CD4-positive, alpha-beta T cell (primary cell): ENCODE data around the gene AMIGO2. TPM values are rescaled to one million over a fixed set of nuclear protein-coding genes. Genes with fewer than 3 reads are reported as not detected.
A peak's percentile ranks its signal among the peaks of the same experiment; 100 is the strongest.

Source experiments
- ATAC-seq: fragments of 200-7000 bp; cut with Tn5 transposase; one replicate; pipeline ENCODE4 v1.10.0; 2022; ENCODE audit warnings: mild to moderate bottlenecking; ENCODE audit not compliant: poor library complexity
- CTCF ChIA-PET: fragments of 350-600 bp; sonication (Branson Sonifier 250); formaldehyde crosslinking; loops from one replicate; lab custom pipeline; 2021; ENCODE audit warnings: antibody characterized with exemption, inconsistent platforms; lab: Charles Lee
- POLR2A ChIA-PET: fragments of 350-600 bp; sonication (Branson Sonifier 250); formaldehyde crosslinking; loops from one replicate; lab custom pipeline; 2021; ENCODE audit warnings: antibody characterized with exemption, inconsistent platforms; lab: Charles Lee
- DNase-seq, 14 experiments: peaks; one replicate each; pipeline ENCODE4 v3.0.0-alpha.2; 2013 to 2020; ENCODE audit warnings: mixed read lengths in 2 of 14
- H3K27ac ChIP-seq, 2 donors: one replicate each; pipeline versions ENCODE4 v1.5.1 to v1.7.0; 2013; ENCODE audit warnings: low read length in 2 of 2, low read depth in 1 of 2, mild to moderate bottlenecking in 1 of 2
- H3K27me3 ChIP-seq, 2 experiments: 1 replicate in 1 of 2; 2 replicates in 1 of 2; pipeline versions ENCODE4 v1.6.1 to v1.7.0; 2013; ENCODE audit warnings: low read length in 2 of 2, control low read depth in 1 of 2, mild to moderate bottlenecking in 1 of 2, moderate library complexity in 1 of 2; ENCODE audit not compliant: insufficient read depth in 2 of 2, control insufficient read depth in 1 of 2
- H3K36me3 ChIP-seq: one replicate; pipeline ENCODE4 v1.6.1; 2013; ENCODE audit warnings: low read length, control low read depth; ENCODE audit not compliant: insufficient read depth
- H3K4me1 ChIP-seq: one replicate; pipeline ENCODE4 v1.6.1; 2013; ENCODE audit warnings: low read length, control low read depth; ENCODE audit not compliant: insufficient read depth
- H3K4me3 ChIP-seq: one replicate; pipeline ENCODE4 v1.5.1; 2013; ENCODE audit warnings: mild to moderate bottlenecking, low read length, moderate library complexity
- H3K9me3 ChIP-seq, 2 experiments: 1 replicate in 1 of 2; 2 replicates in 1 of 2; pipeline versions ENCODE4 v1.6.1 to v1.7.0; 2013; ENCODE audit warnings: low read length in 2 of 2, mild to moderate bottlenecking in 2 of 2, control low read depth in 1 of 2, moderate library complexity in 1 of 2; ENCODE audit not compliant: control insufficient read depth in 1 of 2, insufficient read depth in 1 of 2
- H3K27ac Mint-ChIP-seq: one replicate; pipeline ENCODE4 v1.8.0; 2020; ENCODE audit warnings: mixed read lengths
- H3K27me3 Mint-ChIP-seq: one replicate; pipeline ENCODE4 v1.8.0; 2021; ENCODE audit warnings: mixed read lengths
- H3K36me3 Mint-ChIP-seq: one replicate; pipeline ENCODE4 v1.8.0; 2021; ENCODE audit warnings: low read depth, mixed read lengths
- H3K4me1 Mint-ChIP-seq: one replicate; pipeline ENCODE4 v1.8.0; 2021; ENCODE audit warnings: low read depth, mixed read lengths
- H3K4me3 Mint-ChIP-seq: one replicate; pipeline ENCODE4 v1.8.0; 2020; ENCODE audit warnings: mild to moderate bottlenecking, mixed read lengths
- H3K9me3 Mint-ChIP-seq: one replicate; pipeline ENCODE4 v1.8.0; 2020; ENCODE audit warnings: mixed read lengths
- intact Hi-C, 2 experiments: fragments of 100-400 bp; cut with DNase I in 1 of 2; cut with micrococcal nuclease in 1 of 2; formaldehyde crosslinking; loops; one replicate each; pipeline versions ENCODE4 v1.15.1 to v1.9.0; 2023 to 2025; cut with DNase I, micrococcal nuclease
- total RNA-seq, 174 experiments: library from RNA in 2 of 174; stranded (reverse) in 2 of 174; gene quantifications; one replicate each; pipeline ENCODE4 v1.2.3 and lab custom pipeline; 2021 to 2026
- TF ChIP-seq, protein P1 (sequence below): fragments of 200-600 bp; IDR thresholded peaks from one replicate; pipeline ENCODE4 v1.8.0; 2022; ENCODE audit warnings: antibody characterized with exemption, mild to moderate bottlenecking

The AMIGO2 gene
- total RNA-seq, 2 experiments from 2014 or later = 9.7 to 10.1 TPM

DNA sequence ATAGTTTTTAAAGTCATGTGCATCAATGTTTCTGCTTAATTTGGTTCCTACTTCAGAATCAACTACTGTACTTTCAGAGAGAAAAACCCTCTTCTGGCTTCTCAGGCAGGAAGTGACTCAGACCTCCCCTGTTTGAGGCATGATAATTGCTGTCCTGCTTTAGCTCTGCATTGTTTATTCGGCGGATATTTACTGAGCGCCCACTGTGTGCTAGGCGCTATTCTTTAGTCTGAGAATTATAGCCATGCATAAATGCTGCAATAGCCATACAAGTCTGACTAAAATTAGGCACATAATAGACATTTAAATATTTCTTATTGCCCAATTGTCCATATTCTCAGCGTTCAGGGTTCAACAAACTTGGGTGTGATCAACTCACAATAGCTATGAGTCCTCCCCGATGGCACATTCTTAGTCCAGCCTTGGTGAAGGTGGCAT is 6.1 kb upstream of the AMIGO2 start:
- TF ChIP-seq, protein P1, sequence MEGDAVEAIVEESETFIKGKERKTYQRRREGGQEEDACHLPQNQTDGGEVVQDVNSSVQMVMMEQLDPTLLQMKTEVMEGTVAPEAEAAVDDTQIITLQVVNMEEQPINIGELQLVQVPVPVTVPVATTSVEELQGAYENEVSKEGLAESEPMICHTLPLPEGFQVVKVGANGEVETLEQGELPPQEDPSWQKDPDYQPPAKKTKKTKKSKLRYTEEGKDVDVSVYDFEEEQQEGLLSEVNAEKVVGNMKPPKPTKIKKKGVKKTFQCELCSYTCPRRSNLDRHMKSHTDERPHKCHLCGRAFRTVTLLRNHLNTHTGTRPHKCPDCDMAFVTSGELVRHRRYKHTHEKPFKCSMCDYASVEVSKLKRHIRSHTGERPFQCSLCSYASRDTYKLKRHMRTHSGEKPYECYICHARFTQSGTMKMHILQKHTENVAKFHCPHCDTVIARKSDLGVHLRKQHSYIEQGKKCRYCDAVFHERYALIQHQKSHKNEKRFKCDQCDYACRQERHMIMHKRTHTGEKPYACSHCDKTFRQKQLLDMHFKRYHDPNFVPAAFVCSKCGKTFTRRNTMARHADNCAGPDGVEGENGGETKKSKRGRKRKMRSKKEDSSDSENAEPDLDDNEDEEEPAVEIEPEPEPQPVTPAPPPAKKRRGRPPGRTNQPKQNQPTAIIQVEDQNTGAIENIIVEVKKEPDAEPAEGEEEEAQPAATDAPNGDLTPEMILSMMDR = no peak
- DNase-seq = peak in 9 of 14 experiments; percentile 10 to 78 (median 38)
- Mint-ChIP-seq H3K9me3 (peaks cover 3% of the 10 kb centered on the region), H3K4me3 (no peak overlapping the region), H3K27ac (peak overlapping the region; percentile 98), H3K27me3 (no peaks in the 10 kb centered on the region), H3K36me3 (peaks cover 8% of the 10 kb centered on the region), H3K4me1 (peaks cover 69% of the 10 kb centered on the region)
- H3K36me3 ChIP-seq = no peaks in the 10 kb centered on the region
- no peak overlapping the region for H3K4me3 ChIP-seq
- H3K27me3 ChIP-seq = no peaks in the 10 kb centered on the region
- H3K9me3 ChIP-seq = peaks cover 0 to 4% of the 10 kb centered on the region in 2 experiments
- no peak overlapping the region for H3K27ac ChIP-seq
- ChIA-PET CTCF (interaction anchor here (0.7 to 1.3 kb wide), 4 partner anchors 10 to 312 kb away, joined by 3 to 6 read pairs (median 3); no protein-coding TSS in a partner anchor), POLR2A (interaction anchor here (0.6 to 1.6 kb wide), 8 partner anchors 9 to 1207 kb away, joined by 3 to 7 read pairs (median 4); no protein-coding TSS in a partner anchor)
- H3K4me1 ChIP-seq = peaks cover 25% of the 10 kb centered on the region
- peak; percentile 85 for ATAC-seq
- intact Hi-C loops = no loop called here

- H3K9me3 Mint-ChIP-seq = no peaks in the 10 kb centered on the region
- POLR2A ChIA-PET = interaction anchor here (1.0 to 1.4 kb wide), 2 partner anchors 132 to 277 kb away, joined by 3 to 4 read pairs; no protein-coding TSS in a partner anchor
- H3K27me3 ChIP-seq = no peaks in the 10 kb centered on the region
- TF ChIP-seq, protein P1 = no peak
- H3K4me1 Mint-ChIP-seq = peaks cover 79% of the 10 kb centered on the region
- CTCF ChIA-PET = interaction anchor here (1.6 to 3.4 kb wide), 2 partner anchors 10 to 13 kb away, joined by 4 to 16 read pairs; no protein-coding TSS in a partner anchor
- intact Hi-C loops = loop anchor here (5.0 kb wide), 3 partner anchors 108 to 313 kb away; no protein-coding TSS in a partner anchor
- no peaks in the 10 kb centered on the region for H3K27me3 Mint-ChIP-seq
- no peak for DNase-seq
- H3K4me3 ChIP-seq = no peak overlapping the region
- H3K4me1 ChIP-seq = peaks cover 27% of the 10 kb centered on the region
- H3K9me3 ChIP-seq = no peaks in the 10 kb centered on the region
- H3K36me3 ChIP-seq = no peaks in the 10 kb centered on the region
- peaks cover 12% of the 10 kb centered on the region for H3K36me3 Mint-ChIP-seq
- H3K27ac ChIP-seq = peak overlapping the region in 1 of 2 donors; percentile 43
- H3K27ac Mint-ChIP-seq = peak overlapping the region; percentile 98
- H3K4me3 Mint-ChIP-seq = peak overlapping the region; percentile 68
- ATAC-seq = no peak
Measured at GRCh38 chr12:47084172-47084571, 4.4 kb upstream of the AMIGO2 start.

DNA sequence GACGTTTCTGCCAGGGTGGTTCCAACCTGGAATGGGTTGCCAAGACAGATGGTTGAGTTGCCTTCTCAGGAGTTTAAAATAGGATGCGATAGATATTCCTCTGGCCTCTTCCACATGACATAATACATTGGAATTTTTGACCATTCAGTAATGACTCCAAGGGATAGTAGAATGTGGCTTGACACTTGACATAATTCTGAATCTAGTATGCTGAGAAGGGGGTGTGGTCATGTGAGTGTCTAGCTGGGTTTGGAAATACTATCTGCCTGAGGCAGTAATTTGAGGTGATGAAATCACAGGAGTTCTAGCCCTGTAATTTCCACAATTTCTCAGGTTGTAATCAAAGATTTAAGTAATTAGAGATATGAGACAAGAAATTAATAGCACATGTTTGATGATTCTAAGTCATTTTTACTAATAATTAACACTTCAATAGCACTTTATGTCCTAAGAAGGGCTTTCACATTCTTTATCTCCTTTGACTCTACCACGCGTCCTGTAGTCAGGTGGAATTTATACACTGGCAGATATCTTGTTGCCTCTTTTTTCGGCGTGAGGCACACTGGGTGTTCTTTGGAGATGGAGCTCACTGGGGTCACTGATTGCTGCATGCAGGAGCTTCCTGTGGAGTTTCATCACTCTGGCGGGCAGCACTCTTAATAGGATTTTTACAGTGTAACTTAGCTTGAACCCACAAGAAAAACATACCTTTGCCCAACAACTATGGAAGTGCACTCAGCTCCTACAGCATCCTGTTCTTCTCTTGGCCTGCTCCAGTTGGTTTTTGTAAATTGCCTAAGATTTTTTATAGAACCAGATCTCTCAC is 3.2 kb upstream of the AMIGO2 start:
- CTCF ChIA-PET = interaction anchor here (0.9 to 3.4 kb wide), 3 partner anchors 12 to 110 kb away, joined by 3 to 16 read pairs (median 3); no protein-coding TSS in a partner anchor

More for the DNA sequence above, 3.2 kb upstream of the AMIGO2 start:
- Mint-ChIP-seq H3K4me1 (peaks cover 88% of the 10 kb centered on the region), H3K4me3 (peak overlapping the region; percentile 68), H3K27ac (peak overlapping the region; percentile 98), H3K9me3 (no peaks in the 10 kb centered on the region), H3K27me3 (no peaks in the 10 kb centered on the region), H3K36me3 (peaks cover 19% of the 10 kb centered on the region)
- Histone ChIP-seq H3K4me1 (peaks cover 38% of the 10 kb centered on the region), H3K27ac (peak overlapping the region in 1 of 2 donors; percentile 12), H3K36me3 (no peaks in the 10 kb centered on the region), H3K4me3 (no peak overlapping the region), H3K9me3 (no peaks in the 10 kb centered on the region), H3K27me3 (no peaks in the 10 kb centered on the region)
- intact Hi-C loops = loop anchor here (5.0 kb wide), 3 partner anchors 109 to 314 kb away; no protein-coding TSS in a partner anchor
- ATAC-seq (no peak), DNase-seq (peak in 2 of 14 experiments; percentile 17 to 30)
- TF ChIP-seq, protein P1 = no peak
- POLR2A ChIA-PET = interaction anchor here (0.6 to 4.9 kb wide), 10 partner anchors 13 to 315 kb away, joined by 3 to 43 read pairs (median 3); no protein-coding TSS in a partner anchor
